Activated naive CD8-positive, alpha-beta T cell treated with anti-CD3 and anti-CD28 coated beads, Interleukin-2, amount 50 U/mL, for 24 hours (primary cell): Measurements from ENCODE around the gene ADAMTS9.

Source experiments
- ATAC-seq: fragments of 150-1000 bp; cut with Tn5 transposase; one replicate; pipeline ENCODE4 v1.10.0; 2021
- DNase-seq: peaks from one replicate; pipeline ENCODE4 v3.0.0; 2021
- H3K27ac Mint-ChIP-seq: one replicate; pipeline ENCODE4 v1.8.0; 2021; ENCODE audit warnings: mild to moderate bottlenecking, mixed read lengths
- H3K27me3 Mint-ChIP-seq: one replicate; pipeline ENCODE4 v1.8.0; 2021; ENCODE audit warnings: mixed read lengths
- H3K36me3 Mint-ChIP-seq: one replicate; pipeline ENCODE4 v1.8.0; 2021; ENCODE audit warnings: low read depth, mixed read lengths
- H3K4me1 Mint-ChIP-seq: one replicate; pipeline ENCODE4 v1.8.0; 2021; ENCODE audit warnings: mixed read lengths
- H3K4me3 Mint-ChIP-seq: one replicate; pipeline ENCODE4 v1.8.0; 2021; ENCODE audit warnings: mild to moderate bottlenecking, moderate library complexity, mixed read lengths
- H3K9me3 Mint-ChIP-seq: one replicate; pipeline ENCODE4 v1.8.0; 2021; ENCODE audit warnings: mixed read lengths

The ADAMTS9 gene

GRCh38 chr3:64627042-64627441 is 60.8 kb downstream of the ADAMTS9 start:
- DNase-seq, result no peak
- no peak overlapping the region for H3K4me3 Mint-ChIP-seq
- peaks cover 10% of the 10 kb centered on the region for H3K9me3 Mint-ChIP-seq
- no peaks in the 10 kb centered on the region for H3K27me3 Mint-ChIP-seq
- no peaks in the 10 kb centered on the region for H3K4me1 Mint-ChIP-seq
- no peak overlapping the region for H3K27ac Mint-ChIP-seq
- ATAC-seq, result no peak
- H3K36me3 Mint-ChIP-seq, result no peaks in the 10 kb centered on the region

- ATAC-seq (no peak), DNase-seq (no peak)
- Mint-ChIP-seq H3K9me3 (peaks cover 10% of the 10 kb centered on the region), H3K36me3 (no peaks in the 10 kb centered on the region), H3K27ac (no peak overlapping the region), H3K4me3 (no peak overlapping the region), H3K27me3 (no peaks in the 10 kb centered on the region), H3K4me1 (no peaks in the 10 kb centered on the region)
Observed at GRCh38 chr3:64625381-64625780, 62.4 kb downstream of the ADAMTS9 start.

DNA sequence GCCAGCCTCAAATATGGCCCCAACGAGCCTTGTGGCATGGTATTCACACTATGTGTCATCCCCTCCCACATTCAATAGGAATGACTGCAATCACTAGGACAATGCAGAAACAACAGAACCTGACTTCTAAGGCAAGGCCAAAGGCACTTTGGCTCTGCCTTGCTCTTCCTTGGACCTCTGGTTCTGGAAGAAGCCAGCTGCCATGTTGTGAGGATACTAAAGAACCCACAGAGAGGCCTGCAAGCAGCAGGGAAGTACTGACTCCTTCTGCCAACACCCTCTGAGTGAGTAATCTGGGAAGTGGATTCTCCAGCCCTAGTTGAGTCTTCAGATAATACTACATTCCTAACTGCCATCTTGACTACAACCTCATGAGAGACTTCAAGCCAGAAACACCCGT is 64.7 kb downstream of the ADAMTS9 start:
- H3K27me3 Mint-ChIP-seq, result no peaks in the 10 kb centered on the region
- peaks cover 4% of the 10 kb centered on the region for H3K9me3 Mint-ChIP-seq
- H3K4me3 Mint-ChIP-seq, result no peak overlapping the region
- DNase-seq (no peak), ATAC-seq (no peak)
- no peaks in the 10 kb centered on the region for H3K36me3 Mint-ChIP-seq
- H3K4me1 Mint-ChIP-seq, result no peaks in the 10 kb centered on the region
- H3K27ac Mint-ChIP-seq, result no peak overlapping the region

DNA sequence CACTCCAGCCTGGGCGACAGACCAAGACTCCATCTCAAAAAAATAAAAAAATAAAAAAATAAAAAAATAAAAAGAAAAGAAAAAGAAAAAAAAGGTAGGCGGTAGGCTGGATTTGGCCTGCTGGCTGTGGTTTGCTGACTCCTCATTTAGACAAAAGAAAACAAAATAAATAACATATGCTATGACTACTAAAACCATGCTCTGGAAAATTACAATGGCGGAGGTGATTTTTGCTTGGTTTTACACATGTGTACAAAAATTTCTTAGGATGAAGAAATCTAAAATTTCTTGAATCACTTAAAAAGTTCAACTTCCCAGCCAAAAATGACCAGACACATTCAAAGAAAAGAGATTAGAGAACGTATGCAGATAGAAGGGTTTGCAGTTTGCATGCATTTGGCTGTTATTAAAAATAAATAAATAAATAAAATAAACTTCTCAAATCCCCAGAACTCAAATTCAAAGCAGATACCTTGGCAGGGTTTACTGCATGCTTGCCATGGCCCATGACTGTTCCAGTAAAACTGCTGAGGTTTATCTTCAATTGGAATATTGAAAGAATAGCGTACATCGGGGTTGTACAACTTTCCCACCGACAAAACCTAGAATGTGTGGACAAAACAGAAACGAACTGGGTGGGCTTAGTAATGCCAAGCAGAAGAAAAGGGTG is 65.9 kb downstream of the ADAMTS9 start:
- Mint-ChIP-seq H3K27ac (no peak overlapping the region), H3K36me3 (no peaks in the 10 kb centered on the region), H3K27me3 (no peaks in the 10 kb centered on the region), H3K9me3 (peaks cover 4% of the 10 kb centered on the region), H3K4me1 (no peaks in the 10 kb centered on the region), H3K4me3 (no peak overlapping the region)
- no peak for ATAC-seq
- no peak for DNase-seq

GRCh38 chr3:64621275-64621674 is 66.5 kb downstream of the ADAMTS9 start:
- Mint-ChIP-seq H3K36me3 (no peaks in the 10 kb centered on the region), H3K4me3 (no peak overlapping the region), H3K27me3 (no peaks in the 10 kb centered on the region), H3K27ac (no peak overlapping the region), H3K9me3 (peaks cover 4% of the 10 kb centered on the region), H3K4me1 (no peaks in the 10 kb centered on the region)
- no peak for ATAC-seq
- DNase-seq, result no peak

GRCh38 chr3:64620020-64620419 is 67.8 kb downstream of the ADAMTS9 start:
- Mint-ChIP-seq H3K27me3 (no peaks in the 10 kb centered on the region), H3K27ac (no peak overlapping the region), H3K4me1 (no peaks in the 10 kb centered on the region), H3K36me3 (no peaks in the 10 kb centered on the region), H3K9me3 (no peaks in the 10 kb centered on the region), H3K4me3 (no peak overlapping the region)
- ATAC-seq (no peak), DNase-seq (no peak)

DNA sequence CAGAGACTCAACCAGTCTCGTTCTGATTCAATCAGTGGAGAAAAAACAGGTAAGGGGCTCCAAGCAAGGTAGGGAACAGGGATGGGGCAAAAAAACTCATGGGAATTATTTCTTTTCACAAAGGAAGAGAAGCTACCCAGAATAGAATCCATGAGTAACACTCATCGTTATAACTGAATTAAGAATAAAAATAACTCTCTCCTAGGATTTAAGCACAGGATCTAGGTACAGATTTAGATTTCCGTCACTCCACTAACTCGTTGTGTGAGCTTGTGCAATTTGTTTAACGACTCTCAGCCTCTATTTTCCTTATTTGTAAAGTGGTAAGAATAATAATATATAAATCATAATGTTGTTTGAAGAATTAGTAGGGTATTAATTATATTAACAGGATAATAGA is 68.6 kb downstream of the ADAMTS9 start:
- Mint-ChIP-seq H3K36me3 (no peaks in the 10 kb centered on the region), H3K27ac (no peak overlapping the region), H3K9me3 (no peaks in the 10 kb centered on the region), H3K4me3 (no peak overlapping the region), H3K4me1 (no peaks in the 10 kb centered on the region), H3K27me3 (no peaks in the 10 kb centered on the region)
- ATAC-seq (no peak), DNase-seq (no peak)

DNA sequence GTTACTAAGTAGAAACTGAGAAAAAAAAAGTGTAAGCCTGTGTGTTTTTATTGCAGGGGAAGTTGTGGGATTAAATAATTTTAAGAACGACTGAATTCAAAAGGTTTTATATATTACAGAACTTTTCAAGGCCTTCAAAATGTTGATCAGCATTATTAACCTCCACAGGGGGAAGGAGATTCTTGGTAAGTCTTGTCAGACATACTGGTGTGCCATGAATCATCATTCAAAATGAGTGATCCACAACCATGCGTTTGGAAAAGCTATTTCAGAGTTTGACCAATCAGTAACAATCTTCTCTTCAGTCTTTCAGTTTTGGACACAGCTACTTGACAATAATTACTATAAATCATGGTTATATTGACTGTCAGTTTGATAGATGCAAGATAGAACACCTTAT is 70.2 kb downstream of the ADAMTS9 start:
- H3K27me3 Mint-ChIP-seq, result no peaks in the 10 kb centered on the region
- H3K4me1 Mint-ChIP-seq, result no peaks in the 10 kb centered on the region
- H3K4me3 Mint-ChIP-seq, result no peak overlapping the region
- ATAC-seq (no peak), DNase-seq (no peak)
- H3K27ac Mint-ChIP-seq, result no peak overlapping the region
- no peaks in the 10 kb centered on the region for H3K9me3 Mint-ChIP-seq
- H3K36me3 Mint-ChIP-seq, result no peaks in the 10 kb centered on the region

GRCh38 chr3:64616953-64617352 is 70.8 kb downstream of the ADAMTS9 start:
- no peaks in the 10 kb centered on the region for H3K4me1 Mint-ChIP-seq
- DNase-seq (no peak), ATAC-seq (no peak)
- no peak overlapping the region for H3K27ac Mint-ChIP-seq
- H3K36me3 Mint-ChIP-seq, result no peaks in the 10 kb centered on the region
- H3K9me3 Mint-ChIP-seq, result no peaks in the 10 kb centered on the region
- H3K4me3 Mint-ChIP-seq, result no peak overlapping the region
- no peaks in the 10 kb centered on the region for H3K27me3 Mint-ChIP-seq

DNA sequence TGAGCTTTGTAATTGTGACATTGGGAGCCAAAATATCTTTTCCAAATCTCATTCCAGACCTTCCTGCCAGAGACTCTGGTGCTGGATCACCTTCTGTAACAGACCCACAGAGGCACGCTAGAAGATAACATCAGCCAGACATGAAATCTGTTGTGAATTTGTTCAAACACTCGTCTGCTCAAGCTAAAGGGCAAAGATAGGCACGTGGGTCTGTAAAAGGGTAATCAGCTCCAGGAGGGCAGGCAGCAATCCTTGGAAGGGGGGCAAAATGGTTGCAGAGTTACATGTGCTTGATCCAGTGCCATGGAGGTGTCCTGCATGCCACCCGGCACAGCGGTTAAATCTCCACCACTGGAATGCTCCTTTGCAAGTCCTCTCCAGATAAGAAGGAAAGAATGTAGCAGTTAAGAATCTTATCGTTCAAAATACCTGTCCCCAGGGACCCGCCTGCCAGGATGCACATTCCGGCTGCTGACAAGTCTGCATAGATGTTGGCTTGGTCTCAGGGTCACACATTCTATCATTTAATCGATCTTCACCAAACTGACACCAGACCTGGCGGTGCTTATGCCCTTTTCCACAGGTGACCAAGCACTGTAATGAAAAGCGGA is 74.8 kb downstream of the ADAMTS9 start:
- no peak for DNase-seq
- H3K27me3 Mint-ChIP-seq, result no peaks in the 10 kb centered on the region
- no peaks in the 10 kb centered on the region for H3K4me1 Mint-ChIP-seq

DNA sequence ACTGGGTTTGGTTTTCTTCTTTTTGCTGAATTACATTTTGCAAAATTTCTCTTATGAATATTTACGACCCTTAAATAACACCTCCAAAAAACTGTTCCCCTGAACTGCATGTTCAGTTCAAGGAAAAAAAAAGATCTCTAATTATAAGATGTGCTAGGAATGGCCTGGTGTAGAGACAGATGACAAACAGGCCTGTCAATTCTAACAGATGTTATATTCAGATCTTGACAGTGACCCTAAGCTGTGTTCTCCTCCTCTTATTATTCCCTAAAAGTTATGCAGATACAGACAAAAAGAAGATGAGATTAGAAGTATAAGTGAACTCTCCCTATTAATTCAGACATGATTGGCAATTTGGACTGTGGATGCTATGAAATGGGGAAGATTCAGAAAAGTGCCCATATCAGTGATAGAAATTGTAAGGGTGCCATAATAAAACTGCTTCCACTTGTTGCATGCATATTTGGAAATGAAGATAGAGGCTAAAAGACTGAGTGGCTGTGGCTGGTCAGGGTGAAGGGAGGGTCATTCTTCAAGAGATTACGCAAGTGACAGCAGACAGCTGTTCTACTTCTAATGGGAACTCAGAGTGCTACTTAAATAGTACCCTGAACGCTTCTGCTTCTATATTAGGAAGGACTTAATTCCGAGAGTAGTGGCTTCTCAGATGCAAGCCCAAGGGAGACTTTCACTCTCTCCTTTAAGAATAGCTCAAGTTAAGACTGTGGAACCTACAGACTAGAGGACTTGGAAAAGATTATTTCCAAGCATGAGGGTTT is 75.5 kb downstream of the ADAMTS9 start:
- no peak overlapping the region for H3K4me3 Mint-ChIP-seq
- DNase-seq (no peak), ATAC-seq (no peak)
- no peak overlapping the region for H3K27ac Mint-ChIP-seq
- H3K4me1 Mint-ChIP-seq, result no peaks in the 10 kb centered on the region
- no peaks in the 10 kb centered on the region for H3K36me3 Mint-ChIP-seq
- no peaks in the 10 kb centered on the region for H3K9me3 Mint-ChIP-seq
- H3K27me3 Mint-ChIP-seq, result no peaks in the 10 kb centered on the region

More for the DNA sequence above, 74.8 kb downstream of the ADAMTS9 start:
- Mint-ChIP-seq H3K4me3 (no peak overlapping the region), H3K27ac (no peak overlapping the region), H3K9me3 (no peaks in the 10 kb centered on the region), H3K36me3 (no peaks in the 10 kb centered on the region)
- ATAC-seq, result no peak

DNA sequence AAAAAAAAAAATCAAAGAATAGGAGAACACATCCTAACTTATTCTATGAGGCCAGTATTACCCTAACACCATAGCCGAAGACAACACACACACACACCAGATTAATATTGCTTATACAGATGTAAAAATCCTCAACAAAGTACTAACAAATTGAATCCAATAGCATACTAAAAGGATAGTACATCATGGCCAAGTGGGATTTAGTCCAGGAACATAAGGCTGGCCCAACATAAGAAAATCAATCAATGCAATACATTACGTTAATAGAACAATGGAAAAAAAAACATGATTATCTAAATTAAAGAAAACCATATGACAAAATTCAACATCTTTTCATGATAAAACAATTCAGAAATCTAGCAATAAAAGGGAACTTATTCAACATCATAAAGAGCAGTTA is 79.1 kb downstream of the ADAMTS9 start:
- no peak overlapping the region for H3K4me3 Mint-ChIP-seq
- H3K9me3 Mint-ChIP-seq, result no peaks in the 10 kb centered on the region
- DNase-seq (no peak), ATAC-seq (no peak)
- H3K27ac Mint-ChIP-seq, result no peak overlapping the region
- no peaks in the 10 kb centered on the region for H3K4me1 Mint-ChIP-seq
- H3K36me3 Mint-ChIP-seq, result no peaks in the 10 kb centered on the region
- H3K27me3 Mint-ChIP-seq, result no peaks in the 10 kb centered on the region

- ATAC-seq, result no peak
- DNase-seq, result no peak
- H3K4me3 Mint-ChIP-seq, result no peak overlapping the region
- peaks cover 1% of the 10 kb centered on the region for H3K27me3 Mint-ChIP-seq
- no peak overlapping the region for H3K27ac Mint-ChIP-seq
- no peaks in the 10 kb centered on the region for H3K36me3 Mint-ChIP-seq
- no peaks in the 10 kb centered on the region for H3K9me3 Mint-ChIP-seq
- H3K4me1 Mint-ChIP-seq, result no peaks in the 10 kb centered on the region
Observed at GRCh38 chr3:64607032-64607551, 80.7 kb downstream of the ADAMTS9 start.

GRCh38 chr3:64604313-64604712 is 83.5 kb downstream of the ADAMTS9 start:
- Mint-ChIP-seq H3K4me3 (no peak overlapping the region), H3K4me1 (no peaks in the 10 kb centered on the region), H3K36me3 (no peaks in the 10 kb centered on the region), H3K27me3 (peaks cover 1% of the 10 kb centered on the region), H3K9me3 (no peaks in the 10 kb centered on the region), H3K27ac (no peak overlapping the region)
- ATAC-seq (no peak), DNase-seq (no peak)

DNA sequence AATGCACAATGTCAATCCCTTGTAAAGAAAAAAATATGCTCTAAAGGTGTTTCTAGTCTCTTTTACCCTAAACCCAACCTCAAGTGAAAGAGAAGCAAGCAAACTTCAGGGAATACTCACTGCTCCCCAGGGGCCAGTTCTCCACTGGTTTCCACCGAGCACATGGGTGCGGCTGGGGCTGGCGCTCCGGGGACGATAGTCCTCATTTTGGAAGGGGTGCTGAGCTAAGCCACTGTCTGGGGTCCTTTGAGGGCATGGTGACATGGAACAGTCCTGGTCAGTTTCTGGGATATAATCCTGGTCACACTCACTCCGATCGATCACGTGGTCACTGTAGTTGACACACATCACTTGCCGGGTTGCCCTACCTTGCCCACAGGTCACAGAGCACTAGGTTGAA is 86.0 kb downstream of the ADAMTS9 start:
- no peak for ATAC-seq
- Mint-ChIP-seq H3K9me3 (no peaks in the 10 kb centered on the region), H3K27ac (no peak overlapping the region), H3K4me1 (no peaks in the 10 kb centered on the region), H3K27me3 (peaks cover 1% of the 10 kb centered on the region), H3K4me3 (no peak overlapping the region), H3K36me3 (no peaks in the 10 kb centered on the region)
- no peak for DNase-seq
